HG02884 (cell line): ENCODE results near the gene ZNF705A.
"Not testable (repeated sequence)": the region's sequence is repeated elsewhere in the genome, so short reads cannot be mapped to it uniquely, and the experiment has no call there.

Source experiments
- ATAC-seq: cut with Tn5 transposase; IDR thresholded peaks from one replicate; pipeline ENCODE4 v1.9.1; 2021; ENCODE audit warnings: mild to moderate bottlenecking, moderate library complexity; ENCODE audit not compliant: unreplicated experiment

ZNF705A gene

GRCh38 chr12:8156845-8157244, at the start of gene ZNF705A:
Gene ZNF705A (plus strand): TSS chr12:8157015. CDS start chr12:8172626, 15,611 bp downstream.
- ATAC-seq, result no peak

GRCh38 chr12:8108808-8109398, 47.9 kb upstream of the ZNF705A start:
- ATAC-seq, result no peak

DNA sequence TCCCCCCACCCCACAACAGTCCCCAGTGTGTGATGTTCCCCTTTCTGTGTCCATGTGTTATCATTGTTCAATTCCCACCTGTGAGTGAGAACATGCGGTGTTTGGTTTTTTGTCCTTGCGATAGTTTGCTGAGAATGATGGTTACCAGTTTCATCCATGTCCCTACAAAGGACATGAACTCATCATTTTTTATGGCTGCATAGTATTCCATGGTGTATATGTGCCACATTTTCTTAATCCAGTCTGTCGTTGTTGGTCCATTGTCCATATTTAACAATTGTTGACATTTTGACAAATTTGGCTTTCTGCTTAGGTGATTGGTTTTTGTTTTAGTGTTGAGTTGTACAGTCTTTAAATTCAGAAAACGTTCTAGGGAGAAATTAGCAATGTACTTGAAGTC, 43.7 kb upstream of the ZNF705A start:
- not testable (repeated sequence) for ATAC-seq

DNA sequence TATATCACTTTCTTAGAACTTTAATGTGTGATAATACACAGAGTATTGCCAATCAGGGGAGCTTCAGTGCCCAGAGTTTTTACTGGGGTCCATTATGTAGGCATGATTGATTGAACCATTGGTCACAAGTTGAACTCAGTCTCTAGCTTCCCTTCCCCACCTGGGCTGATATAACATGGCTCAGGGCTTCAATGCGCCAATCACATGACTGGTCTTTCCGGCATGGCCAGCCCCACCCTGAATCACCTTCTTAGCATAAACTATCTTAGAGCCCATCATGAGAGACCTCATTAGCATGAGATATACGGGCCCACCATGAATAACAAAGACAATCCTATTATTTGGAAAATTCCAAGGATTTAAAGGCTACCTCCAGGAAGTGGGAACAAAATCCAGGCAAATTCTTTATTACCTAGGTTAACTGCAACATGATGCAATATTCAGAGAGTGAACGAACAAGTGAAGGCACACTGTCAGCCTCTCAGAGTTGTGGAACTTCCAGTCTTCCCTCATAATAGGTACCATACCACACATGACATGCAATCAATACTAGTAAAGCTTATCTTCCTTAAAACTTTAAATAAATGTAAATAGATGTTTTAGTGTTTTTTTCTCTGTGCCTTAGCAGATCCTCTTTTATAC, 36.6 kb upstream of the ZNF705A start:
- ATAC-seq, result no peak

- ATAC-seq, result no peak
These were observed 33.5 kb upstream of the ZNF705A start, which contains the start of gene CLEC4A for GRCh38 chr12:8123124-8123912. Gene CLEC4A (plus strand): TSS chr12:8123617. CDS start chr12:8123879, 262 bp downstream.

DNA sequence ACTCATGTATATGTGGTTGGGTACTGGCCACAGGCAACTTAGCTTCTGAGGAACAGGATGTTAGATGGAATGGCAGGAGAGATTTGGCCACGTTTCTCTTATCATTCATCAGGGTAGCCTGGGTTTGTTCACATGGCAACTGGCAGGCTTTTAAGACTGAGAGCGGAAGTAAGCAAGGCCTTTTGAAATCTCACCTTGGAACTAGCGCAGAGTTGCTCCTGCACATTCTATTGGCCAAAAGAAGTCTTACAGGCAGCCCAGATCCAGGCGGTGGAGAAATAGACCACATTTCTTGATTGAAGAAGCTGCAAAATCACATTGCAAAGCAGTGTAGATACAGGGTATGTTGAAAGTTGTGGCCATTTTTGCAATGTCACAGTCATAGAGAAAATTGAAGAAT, 29.7 kb upstream of the ZNF705A start:
- ATAC-seq, result no peak

- not testable (repeated sequence) for ATAC-seq
These were observed 23.0 kb upstream of the ZNF705A start for GRCh38 chr12:8133636-8134397.

DNA sequence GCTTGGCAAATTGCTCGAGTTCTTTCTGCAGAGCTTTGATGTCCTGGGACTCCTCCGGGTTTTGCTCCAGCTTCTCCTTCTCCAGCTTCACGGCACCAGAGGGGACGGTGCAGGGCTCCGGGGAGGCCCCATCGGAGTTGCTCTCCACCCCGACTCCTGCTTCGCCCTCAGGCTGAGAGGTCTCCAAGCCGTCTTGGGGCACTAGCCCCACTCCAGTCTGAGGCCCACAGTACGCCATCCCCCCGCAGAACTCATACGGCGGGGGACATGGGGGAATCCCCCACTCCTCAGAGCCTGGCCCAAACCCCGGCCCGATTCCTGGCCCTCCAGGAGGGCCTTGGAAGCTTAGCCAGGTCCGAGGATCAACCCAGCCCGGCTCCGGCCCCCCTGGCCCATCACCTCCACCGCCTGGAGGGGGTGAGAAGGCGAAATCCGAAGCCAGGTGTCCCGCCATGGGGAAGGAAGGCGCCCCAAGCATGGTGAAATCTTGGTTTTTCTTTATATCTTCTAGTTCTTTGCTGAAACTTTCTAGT, 22.4 kb upstream of the ZNF705A start:
- ATAC-seq, result not testable (repeated sequence)

DNA sequence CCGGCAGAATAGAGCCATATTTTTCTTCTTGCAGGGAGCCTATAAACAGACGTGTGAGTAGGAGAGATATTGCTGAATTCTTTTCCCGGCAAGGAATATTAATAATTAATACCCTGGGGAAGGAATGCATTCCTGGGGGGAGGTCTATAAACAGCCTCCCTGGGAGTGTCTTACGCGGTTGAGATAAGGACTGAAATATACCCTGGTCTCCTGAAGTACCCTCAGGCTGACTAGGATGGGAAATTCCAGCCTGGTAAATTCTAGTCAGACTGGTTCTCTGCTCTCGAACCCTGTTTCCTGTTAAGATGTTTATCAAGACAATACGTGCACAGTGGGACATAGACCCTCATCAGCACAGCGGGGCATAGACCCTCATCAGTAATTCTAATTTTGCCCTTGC, 15.2 kb upstream of the ZNF705A start:
- not testable (repeated sequence) for ATAC-seq

- no peak for ATAC-seq
These were observed 13.6 kb upstream of the ZNF705A start for GRCh38 chr12:8143261-8143660.

GRCh38 chr12:8145754-8146441, 10.9 kb upstream of the ZNF705A start:
- ATAC-seq, result no peak

- ATAC-seq, result no peak
These were observed 10.4 kb upstream of the ZNF705A start for GRCh38 chr12:8146442-8146771.

GRCh38 chr12:8154526-8154925, 2.3 kb upstream of the ZNF705A start:
- ATAC-seq, result no peak

DNA sequence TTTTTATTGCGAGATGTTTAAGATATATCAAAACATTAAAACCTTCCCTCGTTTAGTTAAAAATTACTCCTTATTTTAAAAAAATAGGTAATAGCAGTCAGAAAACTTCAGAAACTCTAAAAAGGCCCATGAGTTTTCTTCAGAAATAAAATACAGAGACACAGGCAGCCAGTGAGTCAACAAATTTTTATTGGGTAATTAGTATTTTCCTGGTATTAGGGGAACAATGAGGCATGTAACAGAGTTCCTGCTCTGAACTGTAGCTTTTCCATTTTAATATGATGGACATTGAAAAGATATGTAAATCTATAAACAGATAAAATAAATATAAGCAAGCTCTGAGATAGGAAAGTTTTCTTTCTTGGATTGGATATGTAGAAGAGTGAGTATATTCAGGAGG, 399 bp upstream of the ZNF705A start:
- no peak for ATAC-seq

GRCh38 chr12:8157484-8158198, 826 bp downstream of the ZNF705A start:
- no peak for ATAC-seq

- ATAC-seq, result not testable (repeated sequence)
These were observed 16.1 kb downstream of the ZNF705A start for GRCh38 chr12:8172911-8173310.

GRCh38 chr12:8179989-8180585, 23.3 kb downstream of the ZNF705A start:
- ATAC-seq, result not testable (repeated sequence)

GRCh38 chr12:8181271-8181670, 24.5 kb downstream of the ZNF705A start:
- ATAC-seq, result not testable (repeated sequence)

DNA sequence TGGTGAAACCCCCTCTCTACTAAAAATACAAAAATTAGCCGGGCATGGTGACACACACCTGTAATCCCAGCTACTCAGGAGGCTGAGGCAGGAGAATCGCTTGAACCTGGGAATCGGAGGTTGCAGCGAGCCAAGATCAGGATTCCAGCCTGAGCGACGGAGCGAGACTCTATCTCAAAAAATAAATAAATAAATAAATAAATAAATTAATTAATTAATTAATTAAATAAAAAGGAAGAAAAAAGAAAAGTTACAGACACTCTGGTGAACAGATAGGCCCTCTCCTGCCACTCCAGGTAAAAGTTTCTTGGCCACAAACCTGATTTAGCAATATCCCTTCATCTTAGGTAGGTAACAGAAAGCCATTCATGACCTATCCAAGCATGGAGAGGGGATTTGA, 26.1 kb downstream of the ZNF705A start:
- not testable (repeated sequence) for ATAC-seq
